HL-60 (cell line): ENCODE data around the gene FSTL4.

Source experiments
- DNase-seq, 2 experiments: peaks; one replicate each; pipeline ENCODE4 v3.0.0-alpha.2; 2010 to 2020; ENCODE audit warnings: low read depth in 1 of 2, low spot score in 1 of 2
- H3K27ac ChIP-seq: fragments of 250-450 bp; sonication (Bioruptor Pico); replicated peaks from 2 replicates; pipeline ENCODE4 v1.5.1; 2020; ENCODE audit warnings: mild to moderate bottlenecking, moderate library complexity
- H3K27me3 ChIP-seq: fragments of 250-450 bp; sonication (Bioruptor Pico); 2 replicates; pipeline ENCODE4 v1.5.1; 2021; ENCODE audit warnings: mild to moderate bottlenecking, moderate library complexity; ENCODE audit not compliant: insufficient read depth, poor library complexity, severe bottlenecking
- H3K4me3 ChIP-seq: replicated peaks from 2 replicates; pipeline ENCODE4 v1.5.1; 2011; ENCODE audit warnings: mild to moderate bottlenecking, control low read depth, low read length; ENCODE audit not compliant: insufficient read depth
- GABPA ChIP-seq: IDR thresholded peaks from 2 replicates; pipeline ENCODE4 v1.6.1; 2012; ENCODE audit warnings: low read depth
- POLR2AphosphoS5 ChIP-seq: IDR thresholded peaks from 2 replicates; pipeline ENCODE4 v1.6.1; 2012; ENCODE audit warnings: low read depth
- REST ChIP-seq: IDR thresholded peaks from 2 replicates; pipeline ENCODE4 v1.6.1; 2012; ENCODE audit warnings: low read depth; ENCODE audit not compliant: insufficient replicate concordance
- SPI1 ChIP-seq: IDR thresholded peaks from 2 replicates; pipeline ENCODE4 v1.6.1; 2012; ENCODE audit warnings: low read depth, mild to moderate bottlenecking, borderline replicate concordance
- TF ChIP-seq, protein P1 (sequence below): IDR thresholded peaks from one replicate; pipeline ENCODE4 v1.5.1; 2011; ENCODE audit warnings: low read length, control low read depth, inconsistent platforms; ENCODE audit not compliant: insufficient read depth

The FSTL4 gene

DNA sequence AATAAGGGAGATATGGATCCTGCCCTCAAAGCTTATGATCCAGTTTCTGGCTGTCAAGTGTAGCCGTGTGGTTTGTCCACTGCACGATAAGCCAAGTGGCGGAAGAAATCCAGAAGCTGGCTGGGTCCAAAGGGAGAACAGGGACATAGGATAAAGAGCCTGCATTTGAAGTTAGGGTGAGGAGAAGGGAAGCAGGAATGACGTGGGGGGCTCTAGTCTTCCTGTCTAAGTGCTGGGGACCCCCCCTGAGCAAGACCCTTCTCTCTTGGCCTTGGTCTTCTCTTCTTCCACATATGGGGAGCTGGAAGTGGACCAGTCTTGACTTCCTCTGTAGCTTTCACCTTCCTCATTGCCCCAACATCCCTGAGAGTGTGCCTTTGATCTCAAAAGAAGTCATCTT lies 186.6 kb downstream of the FSTL4 start:
- TF ChIP-seq SPI1 (no peak), GABPA (no peak), POLR2AphosphoS5 (no peak), REST (no peak)
- TF ChIP-seq, protein P1, sequence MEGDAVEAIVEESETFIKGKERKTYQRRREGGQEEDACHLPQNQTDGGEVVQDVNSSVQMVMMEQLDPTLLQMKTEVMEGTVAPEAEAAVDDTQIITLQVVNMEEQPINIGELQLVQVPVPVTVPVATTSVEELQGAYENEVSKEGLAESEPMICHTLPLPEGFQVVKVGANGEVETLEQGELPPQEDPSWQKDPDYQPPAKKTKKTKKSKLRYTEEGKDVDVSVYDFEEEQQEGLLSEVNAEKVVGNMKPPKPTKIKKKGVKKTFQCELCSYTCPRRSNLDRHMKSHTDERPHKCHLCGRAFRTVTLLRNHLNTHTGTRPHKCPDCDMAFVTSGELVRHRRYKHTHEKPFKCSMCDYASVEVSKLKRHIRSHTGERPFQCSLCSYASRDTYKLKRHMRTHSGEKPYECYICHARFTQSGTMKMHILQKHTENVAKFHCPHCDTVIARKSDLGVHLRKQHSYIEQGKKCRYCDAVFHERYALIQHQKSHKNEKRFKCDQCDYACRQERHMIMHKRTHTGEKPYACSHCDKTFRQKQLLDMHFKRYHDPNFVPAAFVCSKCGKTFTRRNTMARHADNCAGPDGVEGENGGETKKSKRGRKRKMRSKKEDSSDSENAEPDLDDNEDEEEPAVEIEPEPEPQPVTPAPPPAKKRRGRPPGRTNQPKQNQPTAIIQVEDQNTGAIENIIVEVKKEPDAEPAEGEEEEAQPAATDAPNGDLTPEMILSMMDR: no peak
- Histone ChIP-seq H3K4me3 (no peak overlapping the region), H3K27me3 (no peaks in the 10 kb centered on the region), H3K27ac (no peak overlapping the region)
- DNase-seq: no peak

- H3K27me3 ChIP-seq: no peaks in the 10 kb centered on the region
- TF ChIP-seq POLR2AphosphoS5 (no peak), REST (no peak), SPI1 (no peak), GABPA (no peak)
- TF ChIP-seq, protein P1: no peak
- no peak overlapping the region for H3K4me3 ChIP-seq
- no peak for DNase-seq
- H3K27ac ChIP-seq: no peak overlapping the region
Observed at GRCh38 chr5:133425222-133425621, 187.1 kb downstream of the FSTL4 start.

GRCh38 chr5:133423618-133424282 lies 188.6 kb downstream of the FSTL4 start:
- H3K27me3 ChIP-seq: no peaks in the 10 kb centered on the region
- TF ChIP-seq, protein P1: peak; percentile 44
- no peak for TF ChIP-seq GABPA
- no peak overlapping the region for H3K4me3 ChIP-seq
- peak; percentile 13 to 25 for DNase-seq
- no peak overlapping the region for H3K27ac ChIP-seq
